H1 (cell line): ENCODE measurements around the gene DUSP7.

Experiments used
- CEBPB ChIP-seq: IDR thresholded peaks from 2 replicates; pipeline ENCODE4 v1.6.1; 2012; ENCODE audit warnings: low read depth, low read length
- EP300 ChIP-seq, 2 experiments: IDR thresholded peaks; 1 replicate in 1 of 2; 2 replicates in 1 of 2; pipeline ENCODE4 v1.6.1; 2011 to 2012; ENCODE audit warnings: low read depth in 2 of 2, low read length in 2 of 2, mild to moderate bottlenecking in 2 of 2, borderline replicate concordance in 1 of 2, inconsistent platforms in 1 of 2, moderate library complexity in 1 of 2
- JUND ChIP-seq: IDR thresholded peaks from 2 replicates; pipeline ENCODE4 v1.6.1; 2011; ENCODE audit warnings: mild to moderate bottlenecking, improper control_type of control experiment, low read length
- POLR2A ChIP-seq, 2 experiments: IDR thresholded peaks; 1 replicate in 1 of 2; 2 replicates in 1 of 2; pipeline ENCODE4 v1.6.1; 2011; ENCODE audit warnings: low read depth in 2 of 2, low read length in 2 of 2, mild to moderate bottlenecking in 2 of 2; ENCODE audit errors: control extremely low read depth in 1 of 2
- POLR2AphosphoS5 ChIP-seq: IDR thresholded peaks from 2 replicates; pipeline ENCODE4 v1.6.1; 2011; ENCODE audit warnings: low read depth, low read length
- RAD21 ChIP-seq, 2 experiments: IDR thresholded peaks in 1 of 2; conservative IDR thresholded peaks in 1 of 2; 2 replicates each; pipeline ENCODE4 v1.6.1; 2011; ENCODE audit warnings: low read depth in 2 of 2, low read length in 2 of 2, improper control_type of control experiment in 1 of 2, inconsistent platforms in 1 of 2, mild to moderate bottlenecking in 1 of 2, moderate library complexity in 1 of 2
- SRF ChIP-seq: IDR thresholded peaks from 2 replicates; pipeline ENCODE4 v1.6.1; 2011; ENCODE audit warnings: mild to moderate bottlenecking, low read depth, low read length, moderate library complexity
- TAF1 ChIP-seq: IDR thresholded peaks from 2 replicates; pipeline ENCODE4 v1.6.1; 2011; ENCODE audit warnings: mild to moderate bottlenecking, low read depth, low read length
- TCF12 ChIP-seq: IDR thresholded peaks from 2 replicates; pipeline ENCODE4 v1.6.1; 2011; ENCODE audit warnings: low read depth, mild to moderate bottlenecking, low read length
- ZNF274 ChIP-seq: IDR thresholded peaks from 2 replicates; pipeline ENCODE4 v1.7.0; 2012; ENCODE audit warnings: low read length, borderline replicate concordance; ENCODE audit errors: extremely low read depth
- TF ChIP-seq, protein P1 (sequence below), 3 experiments: IDR thresholded peaks; 1 replicate in 2 of 3; 2 replicates in 1 of 3; pipeline versions ENCODE4 v1.5.1 to v1.6.1; 2011; ENCODE audit warnings: low read length in 3 of 3, mild to moderate bottlenecking in 3 of 3, inconsistent platforms in 2 of 3, low read depth in 1 of 3, moderate library complexity in 1 of 3; ENCODE audit not compliant: insufficient read depth in 1 of 3; ENCODE audit errors: control extremely low read depth in 1 of 3
- TF ChIP-seq, protein P2 (sequence below): IDR thresholded peaks from 2 replicates; pipeline ENCODE4 v1.6.1; 2011; ENCODE audit warnings: low read length, improper control_type of control experiment

- TF ChIP-seq TCF12 = no peak
- no peak for TF ChIP-seq CEBPB
- TF ChIP-seq, protein P1, sequence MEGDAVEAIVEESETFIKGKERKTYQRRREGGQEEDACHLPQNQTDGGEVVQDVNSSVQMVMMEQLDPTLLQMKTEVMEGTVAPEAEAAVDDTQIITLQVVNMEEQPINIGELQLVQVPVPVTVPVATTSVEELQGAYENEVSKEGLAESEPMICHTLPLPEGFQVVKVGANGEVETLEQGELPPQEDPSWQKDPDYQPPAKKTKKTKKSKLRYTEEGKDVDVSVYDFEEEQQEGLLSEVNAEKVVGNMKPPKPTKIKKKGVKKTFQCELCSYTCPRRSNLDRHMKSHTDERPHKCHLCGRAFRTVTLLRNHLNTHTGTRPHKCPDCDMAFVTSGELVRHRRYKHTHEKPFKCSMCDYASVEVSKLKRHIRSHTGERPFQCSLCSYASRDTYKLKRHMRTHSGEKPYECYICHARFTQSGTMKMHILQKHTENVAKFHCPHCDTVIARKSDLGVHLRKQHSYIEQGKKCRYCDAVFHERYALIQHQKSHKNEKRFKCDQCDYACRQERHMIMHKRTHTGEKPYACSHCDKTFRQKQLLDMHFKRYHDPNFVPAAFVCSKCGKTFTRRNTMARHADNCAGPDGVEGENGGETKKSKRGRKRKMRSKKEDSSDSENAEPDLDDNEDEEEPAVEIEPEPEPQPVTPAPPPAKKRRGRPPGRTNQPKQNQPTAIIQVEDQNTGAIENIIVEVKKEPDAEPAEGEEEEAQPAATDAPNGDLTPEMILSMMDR (IDR thresholded peaks at IDR 0.05; ENCODE audit: control extremely low read depth in 1 of 3, insufficient read depth in 1 of 3, low read depth in 1 of 3, low read length in 3 of 3) = no peak
- TF ChIP-seq POLR2AphosphoS5 = no peak
- TF ChIP-seq EP300 (IDR thresholded peaks at IDR 0.05; ENCODE audit: borderline replicate concordance in 1 of 2, low read depth in 2 of 2, low read length in 2 of 2) = no peak
- no peak for TF ChIP-seq JUND
- TF ChIP-seq RAD21 (IDR thresholded peaks at IDR 0.05 in 1 of 2, conservative IDR thresholded peaks at IDR 0.05 in 1 of 2; ENCODE audit: low read depth in 2 of 2, low read length in 2 of 2) = no peak
- no peak for TF ChIP-seq POLR2A (IDR thresholded peaks at IDR 0.05; ENCODE audit: control extremely low read depth in 1 of 2, low read depth in 2 of 2, low read length in 2 of 2)
- TF ChIP-seq, protein P2, sequence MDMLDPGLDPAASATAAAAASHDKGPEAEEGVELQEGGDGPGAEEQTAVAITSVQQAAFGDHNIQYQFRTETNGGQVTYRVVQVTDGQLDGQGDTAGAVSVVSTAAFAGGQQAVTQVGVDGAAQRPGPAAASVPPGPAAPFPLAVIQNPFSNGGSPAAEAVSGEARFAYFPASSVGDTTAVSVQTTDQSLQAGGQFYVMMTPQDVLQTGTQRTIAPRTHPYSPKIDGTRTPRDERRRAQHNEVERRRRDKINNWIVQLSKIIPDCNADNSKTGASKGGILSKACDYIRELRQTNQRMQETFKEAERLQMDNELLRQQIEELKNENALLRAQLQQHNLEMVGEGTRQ = no peak
- TF ChIP-seq ZNF274 = no peak
- TF ChIP-seq TAF1 = no peak
- no peak for TF ChIP-seq SRF
Observed at GRCh38 chr3:52085681-52086282, 29.4 kb upstream of the DUSP7 start.
